ENCODE data around the gene DUOX2. TPM values are rescaled to one million over a fixed set of nuclear protein-coding genes. Genes with fewer than 3 reads are reported as not detected.

Gene DUOX2
- total RNA-seq (2022) (0.21 and 1.2 TPM in 2 replicates), Bru-seq, nascent RNA (percentile 18 among the genes with signal in this experiment), BruChase-seq, experiment 1, labeled RNA remaining after a 6-hour chase (percentile 25 among the genes with signal in this experiment), BruChase-seq, experiment 2, labeled RNA remaining after a 2-hour chase (percentile 14 among the genes with signal in this experiment)
- long read RNA-seq, partial matches to known transcripts = 0 of 2 reads
- long read RNA-seq, other reads (novel, unspliced or antisense) = 2 of 2 reads

DNA sequence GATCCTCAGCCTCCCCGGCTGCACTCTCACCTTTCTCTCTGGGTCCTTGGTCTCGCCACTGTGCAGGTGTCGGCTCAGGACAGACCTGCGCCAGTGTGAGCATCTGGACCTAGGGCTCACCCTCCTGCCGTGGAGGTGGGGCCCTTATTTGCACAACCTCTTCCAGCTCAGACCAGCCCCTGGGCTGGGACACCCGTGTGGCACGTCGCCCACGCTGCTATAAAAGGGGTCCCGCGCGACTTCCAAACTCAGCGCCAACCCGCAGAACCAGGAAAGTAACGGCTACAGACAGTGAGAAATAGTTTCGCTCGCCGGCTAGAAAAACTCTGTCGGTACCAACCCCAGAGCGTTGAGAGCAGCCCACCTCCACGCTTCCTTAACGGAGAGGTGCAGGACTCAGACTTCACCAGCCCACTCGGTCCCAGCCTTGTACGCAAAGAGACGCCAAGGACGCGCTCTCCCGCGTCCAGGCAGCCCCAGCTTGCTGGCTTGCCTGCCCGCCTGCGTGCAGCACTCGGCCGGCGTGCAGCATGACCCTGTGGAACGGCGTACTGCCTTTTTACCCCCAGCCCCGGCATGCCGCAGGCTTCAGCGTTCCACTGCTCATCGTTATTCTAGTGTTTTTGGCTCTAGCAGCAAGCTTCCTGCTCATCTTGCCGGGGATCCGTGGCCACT lies at the start of gene DUOX2, which contains the start of gene DUOXA2:
Gene DUOX2 (minus strand): TSS at position 97 of the 675 bp plus-strand sequence. CDS start 761 bp downstream, outside the sequence.
Gene DUOXA2 (plus strand): TSS at position 251 of the 675 bp plus-strand sequence. CDS start 280 bp downstream, at position 531.
- DNase-seq = no peak
- CTCF ChIA-PET = interaction anchor here (1.0 to 1.8 kb wide), 2 partner anchors 16 to 24 kb away, joined by 3 read pairs; partner anchors contain the start of genes DUOX1 and DUOXA1
- H3K4me1 Mint-ChIP-seq (ENCODE audit: low read depth, unreplicated experiment) = peaks cover 23% of the 10 kb centered on the region
- H3K9me3 Mint-ChIP-seq (ENCODE audit: low read depth, unreplicated experiment) = no peaks in the 10 kb centered on the region
- H3K27me3 Mint-ChIP-seq (ENCODE audit: unreplicated experiment) = peaks cover 81% of the 10 kb centered on the region
- H3K27ac Mint-ChIP-seq (ENCODE audit: unreplicated experiment) = no peak within 1 kb of the TSS
- peak within 1 kb of the TSS; percentile 60 for H3K4me3 Mint-ChIP-seq (ENCODE audit: low read depth, unreplicated experiment)
- TF ChIP-seq, protein P1, sequence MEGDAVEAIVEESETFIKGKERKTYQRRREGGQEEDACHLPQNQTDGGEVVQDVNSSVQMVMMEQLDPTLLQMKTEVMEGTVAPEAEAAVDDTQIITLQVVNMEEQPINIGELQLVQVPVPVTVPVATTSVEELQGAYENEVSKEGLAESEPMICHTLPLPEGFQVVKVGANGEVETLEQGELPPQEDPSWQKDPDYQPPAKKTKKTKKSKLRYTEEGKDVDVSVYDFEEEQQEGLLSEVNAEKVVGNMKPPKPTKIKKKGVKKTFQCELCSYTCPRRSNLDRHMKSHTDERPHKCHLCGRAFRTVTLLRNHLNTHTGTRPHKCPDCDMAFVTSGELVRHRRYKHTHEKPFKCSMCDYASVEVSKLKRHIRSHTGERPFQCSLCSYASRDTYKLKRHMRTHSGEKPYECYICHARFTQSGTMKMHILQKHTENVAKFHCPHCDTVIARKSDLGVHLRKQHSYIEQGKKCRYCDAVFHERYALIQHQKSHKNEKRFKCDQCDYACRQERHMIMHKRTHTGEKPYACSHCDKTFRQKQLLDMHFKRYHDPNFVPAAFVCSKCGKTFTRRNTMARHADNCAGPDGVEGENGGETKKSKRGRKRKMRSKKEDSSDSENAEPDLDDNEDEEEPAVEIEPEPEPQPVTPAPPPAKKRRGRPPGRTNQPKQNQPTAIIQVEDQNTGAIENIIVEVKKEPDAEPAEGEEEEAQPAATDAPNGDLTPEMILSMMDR (IDR thresholded peaks at IDR 0.05; ENCODE audit: unreplicated experiment) = no peak
- no TSS peak for BruUV-seq (replicated peaks)
- H3K36me3 Mint-ChIP-seq (ENCODE audit: insufficient read depth, unreplicated experiment) = no peaks in the 10 kb centered on the region
- intact Hi-C loops (cut with micrococcal nuclease; ENCODE audit: unreplicated experiment) = no loop called here

DNA sequence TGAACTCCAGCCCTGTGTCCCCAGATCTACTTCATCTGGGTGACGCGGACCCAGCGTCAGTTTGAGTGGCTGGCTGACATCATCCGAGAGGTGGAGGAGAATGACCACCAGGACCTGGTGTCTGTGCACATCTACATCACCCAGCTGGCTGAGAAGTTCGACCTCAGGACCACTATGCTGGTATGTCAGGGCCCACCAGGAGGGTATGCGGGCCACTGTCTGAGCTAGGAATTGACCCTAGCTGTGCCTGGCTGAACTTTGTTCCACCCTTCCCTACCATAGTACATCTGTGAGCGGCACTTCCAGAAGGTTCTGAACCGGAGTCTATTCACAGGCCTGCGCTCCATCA lies 49.5 kb upstream of the DUOX2 start:
- Mint-ChIP-seq H3K36me3 (ENCODE audit: insufficient read depth, unreplicated experiment) (peaks cover 5% of the 10 kb centered on the region), H3K27me3 (ENCODE audit: unreplicated experiment) (no peaks in the 10 kb centered on the region), H3K4me3 (ENCODE audit: low read depth, unreplicated experiment) (no peak overlapping the region), H3K9me3 (ENCODE audit: low read depth, unreplicated experiment) (no peaks in the 10 kb centered on the region), H3K4me1 (ENCODE audit: low read depth, unreplicated experiment) (peaks cover 13% of the 10 kb centered on the region), H3K27ac (ENCODE audit: unreplicated experiment) (no peak overlapping the region)
- no TSS peak for BruUV-seq (replicated peaks)
- TF ChIP-seq, protein P1 (IDR thresholded peaks at IDR 0.05; ENCODE audit: unreplicated experiment) = no peak
- CTCF ChIA-PET = interaction anchor here (0.6 to 3.1 kb wide), 23 partner anchors 16 to 295 kb away, joined by 3 to 33 read pairs (median 5); a partner anchor contains a TSS
- DNase-seq = no peak
- intact Hi-C loops (cut with micrococcal nuclease; ENCODE audit: unreplicated experiment) = loop anchor here (1.0 to 5.0 kb wide), 3 partner anchors 37 to 234 kb away; no protein-coding TSS in a partner anchor

DNA sequence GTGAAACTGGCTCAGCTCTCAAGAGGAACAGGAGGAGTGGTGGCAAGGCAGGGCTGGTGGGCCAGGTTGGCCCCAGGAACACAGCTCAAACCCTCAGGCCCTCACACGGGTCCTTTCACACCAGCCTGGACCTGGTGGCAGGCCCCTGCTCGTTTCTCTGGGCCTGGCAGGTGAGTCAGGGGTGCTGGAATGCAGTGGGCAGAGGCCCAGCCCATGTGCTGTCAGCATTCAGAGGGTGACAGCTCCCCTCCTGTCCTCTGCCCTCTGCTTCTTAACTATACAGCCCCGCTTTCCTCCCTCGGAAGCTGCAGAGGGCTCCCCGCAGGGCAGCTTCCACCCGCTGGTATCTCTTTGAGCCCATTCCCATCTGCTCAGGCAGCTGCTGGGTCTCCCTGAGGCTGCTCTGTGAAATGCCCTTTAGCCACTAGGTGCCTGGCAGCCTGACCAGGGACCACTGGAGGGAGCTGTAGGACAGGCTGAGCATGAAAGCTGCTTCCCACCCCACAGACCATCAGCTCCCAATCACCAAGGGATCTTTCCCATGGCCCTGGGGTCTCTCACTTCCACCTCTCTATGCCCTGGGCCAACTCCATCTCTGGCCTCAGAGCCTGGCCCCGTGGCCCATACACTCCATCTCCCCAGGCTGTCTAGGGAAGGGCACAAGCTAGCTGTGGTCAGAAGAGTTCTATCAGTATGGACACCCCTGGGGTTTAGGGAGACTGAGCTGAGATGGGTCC lies 49.0 kb upstream of the DUOX2 start:
- H3K36me3 Mint-ChIP-seq (ENCODE audit: insufficient read depth, unreplicated experiment) = peaks cover 5% of the 10 kb centered on the region
- CTCF ChIA-PET = interaction anchor here (0.6 to 3.1 kb wide), 24 partner anchors 16 to 295 kb away, joined by 3 to 33 read pairs (median 5); partner anchors contain the start of genes DUOX1 and DUOXA1
- peak; percentile 86 for DNase-seq
- H3K9me3 Mint-ChIP-seq (ENCODE audit: low read depth, unreplicated experiment) = no peaks in the 10 kb centered on the region
- TF ChIP-seq, protein P1 (IDR thresholded peaks at IDR 0.05; ENCODE audit: unreplicated experiment) = peak; percentile 69
- BruUV-seq (replicated peaks) = no TSS peak
- H3K27ac Mint-ChIP-seq (ENCODE audit: unreplicated experiment) = no peak overlapping the region
- H3K27me3 Mint-ChIP-seq (ENCODE audit: unreplicated experiment) = no peaks in the 10 kb centered on the region
- intact Hi-C loops (cut with micrococcal nuclease; ENCODE audit: unreplicated experiment) = loop anchor here (1.0 to 5.0 kb wide), 3 partner anchors 37 to 234 kb away; no protein-coding TSS in a partner anchor
- H3K4me3 Mint-ChIP-seq (ENCODE audit: low read depth, unreplicated experiment) = no peak overlapping the region
- H3K4me1 Mint-ChIP-seq (ENCODE audit: low read depth, unreplicated experiment) = peaks cover 13% of the 10 kb centered on the region

DNA sequence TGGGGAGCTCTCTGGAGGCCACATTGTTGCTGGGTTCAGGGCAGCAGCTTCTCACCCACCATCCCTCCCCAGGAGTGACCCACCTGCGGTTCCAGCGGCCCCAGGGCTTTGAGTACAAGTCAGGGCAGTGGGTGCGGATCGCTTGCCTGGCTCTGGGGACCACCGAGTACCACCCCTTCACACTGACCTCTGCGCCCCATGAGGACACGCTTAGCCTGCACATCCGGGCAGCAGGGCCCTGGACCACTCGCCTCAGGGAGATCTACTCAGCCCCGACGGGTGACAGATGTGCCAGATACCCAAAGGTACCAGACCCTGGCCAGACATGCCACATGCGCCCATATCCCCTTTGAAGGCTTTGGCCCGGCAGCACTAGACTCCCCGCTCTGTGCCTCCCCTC lies 47.7 kb upstream of the DUOX2 start:
- CTCF ChIA-PET = interaction anchor here (0.7 to 3.1 kb wide), 3 partner anchors 9 to 106 kb away, joined by 3 to 33 read pairs (median 5); no protein-coding TSS in a partner anchor
- Mint-ChIP-seq H3K27ac (ENCODE audit: unreplicated experiment) (no peak overlapping the region), H3K9me3 (ENCODE audit: low read depth, unreplicated experiment) (no peaks in the 10 kb centered on the region)

More for the DNA sequence above, 47.7 kb upstream of the DUOX2 start:
- Mint-ChIP-seq H3K36me3 (ENCODE audit: insufficient read depth, unreplicated experiment) (no peaks in the 10 kb centered on the region), H3K27me3 (ENCODE audit: unreplicated experiment) (no peaks in the 10 kb centered on the region), H3K4me1 (ENCODE audit: low read depth, unreplicated experiment) (peaks cover 13% of the 10 kb centered on the region), H3K4me3 (ENCODE audit: low read depth, unreplicated experiment) (no peak overlapping the region)
- no peak for DNase-seq
- intact Hi-C loops (cut with micrococcal nuclease; ENCODE audit: unreplicated experiment) = loop anchor here (2.0 to 5.0 kb wide), 2 partner anchors 107 to 236 kb away; no protein-coding TSS in a partner anchor
- BruUV-seq (replicated peaks) = no TSS peak
- TF ChIP-seq, protein P1 (IDR thresholded peaks at IDR 0.05; ENCODE audit: unreplicated experiment) = no peak
